BJ (cell line): ENCODE results near the gene PVALEF. TPM values are rescaled to one million over a fixed set of nuclear protein-coding genes. Genes with fewer than 3 reads are reported as not detected.

Experiments
- CTCF ChIA-PET: fragments of 350-600 bp; formaldehyde crosslinking; extraction: SDS; loops from one replicate; lab custom pipeline; 2021; ENCODE audit warnings: antibody characterized with exemption, inconsistent platforms; lab: Yijun Ruan, JAX
- POLR2A ChIA-PET: fragments of 300-600 bp; sonication (Branson Sonifier 250); formaldehyde crosslinking; extraction: SDS; loops from one replicate; lab custom pipeline; 2021; ENCODE audit warnings: antibody characterized with exemption; lab: Charles Lee
- DNase-seq: peaks from one replicate; pipeline ENCODE4 v3.0.0-alpha.2; 2011; ENCODE audit warnings: low read depth
- H3K27me3 ChIP-seq: 2 replicates; pipeline ENCODE4 v1.6.0; 2011; ENCODE audit warnings: low read length; ENCODE audit not compliant: control insufficient read depth, insufficient read depth
- H3K36me3 ChIP-seq: 2 replicates; pipeline ENCODE4 v1.5.1; 2011; ENCODE audit warnings: low read length; ENCODE audit not compliant: control insufficient read depth, insufficient read depth
- H3K4me3 ChIP-seq: 2 replicates; pipeline ENCODE4 v1.5.1; 2011; ENCODE audit warnings: low read depth, mild to moderate bottlenecking, control low read depth, low read length
- polyA plus RNA-seq: library from polyadenylated mRNA; depleted of rRNA; stranded (reverse); fragments of >200 nt; gene quantifications from 2 replicates; pipeline ENCODE4 v1.2.3, GENCODE V29; 2011
- TF ChIP-seq, protein P1 (sequence below): IDR thresholded peaks from 2 replicates; pipeline ENCODE4 v1.5.1; 2011; ENCODE audit warnings: low read depth, mild to moderate bottlenecking, control low read depth, inconsistent platforms, low read length, moderate library complexity; ENCODE audit not compliant: insufficient read depth

PVALEF gene
- polyA plus RNA-seq, 1 experiment, result not detected

GRCh38 chr17:81129289-81129688 lies 36.0 kb upstream of the PVALEF start:
- Histone ChIP-seq H3K4me3 (no peak overlapping the region), H3K27me3 (no peaks in the 10 kb centered on the region), H3K36me3 (no peaks in the 10 kb centered on the region)
- TF ChIP-seq, protein P1, sequence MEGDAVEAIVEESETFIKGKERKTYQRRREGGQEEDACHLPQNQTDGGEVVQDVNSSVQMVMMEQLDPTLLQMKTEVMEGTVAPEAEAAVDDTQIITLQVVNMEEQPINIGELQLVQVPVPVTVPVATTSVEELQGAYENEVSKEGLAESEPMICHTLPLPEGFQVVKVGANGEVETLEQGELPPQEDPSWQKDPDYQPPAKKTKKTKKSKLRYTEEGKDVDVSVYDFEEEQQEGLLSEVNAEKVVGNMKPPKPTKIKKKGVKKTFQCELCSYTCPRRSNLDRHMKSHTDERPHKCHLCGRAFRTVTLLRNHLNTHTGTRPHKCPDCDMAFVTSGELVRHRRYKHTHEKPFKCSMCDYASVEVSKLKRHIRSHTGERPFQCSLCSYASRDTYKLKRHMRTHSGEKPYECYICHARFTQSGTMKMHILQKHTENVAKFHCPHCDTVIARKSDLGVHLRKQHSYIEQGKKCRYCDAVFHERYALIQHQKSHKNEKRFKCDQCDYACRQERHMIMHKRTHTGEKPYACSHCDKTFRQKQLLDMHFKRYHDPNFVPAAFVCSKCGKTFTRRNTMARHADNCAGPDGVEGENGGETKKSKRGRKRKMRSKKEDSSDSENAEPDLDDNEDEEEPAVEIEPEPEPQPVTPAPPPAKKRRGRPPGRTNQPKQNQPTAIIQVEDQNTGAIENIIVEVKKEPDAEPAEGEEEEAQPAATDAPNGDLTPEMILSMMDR, result no peak
- POLR2A ChIA-PET, result no interaction called here
- CTCF ChIA-PET, result no interaction called here
- no peak for DNase-seq

DNA sequence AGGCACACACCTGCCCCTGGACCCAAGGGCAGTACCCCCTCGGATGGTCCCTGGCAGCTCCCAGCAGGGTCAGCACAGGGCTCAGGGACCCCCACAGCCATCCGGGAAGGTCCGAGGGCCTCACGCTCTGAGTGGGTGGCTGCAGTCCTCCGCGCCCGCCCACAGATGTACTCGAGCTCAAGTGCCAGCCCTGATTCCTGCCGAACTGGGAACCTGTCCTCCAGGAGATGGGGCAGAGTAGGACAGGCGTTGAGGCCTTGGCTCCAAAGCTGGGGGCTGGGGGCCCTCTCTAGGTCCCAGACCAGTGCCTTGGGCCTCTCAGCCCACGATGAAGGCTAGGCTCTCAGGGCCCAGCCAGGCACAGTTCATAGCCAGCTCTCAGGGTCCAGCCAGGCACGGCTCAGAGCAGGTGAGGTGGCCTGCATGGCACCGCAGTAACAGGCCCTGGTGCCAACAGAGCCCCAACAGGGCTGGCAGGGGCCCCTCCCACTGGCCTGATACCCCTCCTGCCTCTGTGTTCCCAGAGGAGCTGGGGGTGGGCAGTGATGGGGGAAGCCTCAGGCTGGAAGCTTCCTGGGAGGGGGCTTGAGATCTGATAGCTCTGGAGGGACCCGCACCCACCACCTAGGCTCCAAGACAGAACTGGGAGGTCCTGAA lies 35.5 kb upstream of the PVALEF start:
- POLR2A ChIA-PET, result interaction anchor here (0.6 kb wide), 1 partner anchor 343 kb away, joined by 3 read pairs; no protein-coding TSS in a partner anchor
- no peak for DNase-seq
- no peak overlapping the region for H3K4me3 ChIP-seq
- no peaks in the 10 kb centered on the region for H3K27me3 ChIP-seq
- TF ChIP-seq, protein P1, result no peak
- CTCF ChIA-PET, result no interaction called here
- H3K36me3 ChIP-seq, result no peaks in the 10 kb centered on the region

GRCh38 chr17:81130385-81131361 lies 34.6 kb upstream of the PVALEF start:
- no peaks in the 10 kb centered on the region for H3K36me3 ChIP-seq
- CTCF ChIA-PET, result no interaction called here
- H3K27me3 ChIP-seq, result no peaks in the 10 kb centered on the region
- POLR2A ChIA-PET, result interaction anchor here (0.6 kb wide), 1 partner anchor 342 kb away, joined by 3 read pairs; no protein-coding TSS in a partner anchor
- no peak for DNase-seq
- TF ChIP-seq, protein P1, result no peak
- H3K4me3 ChIP-seq, result no peak overlapping the region

DNA sequence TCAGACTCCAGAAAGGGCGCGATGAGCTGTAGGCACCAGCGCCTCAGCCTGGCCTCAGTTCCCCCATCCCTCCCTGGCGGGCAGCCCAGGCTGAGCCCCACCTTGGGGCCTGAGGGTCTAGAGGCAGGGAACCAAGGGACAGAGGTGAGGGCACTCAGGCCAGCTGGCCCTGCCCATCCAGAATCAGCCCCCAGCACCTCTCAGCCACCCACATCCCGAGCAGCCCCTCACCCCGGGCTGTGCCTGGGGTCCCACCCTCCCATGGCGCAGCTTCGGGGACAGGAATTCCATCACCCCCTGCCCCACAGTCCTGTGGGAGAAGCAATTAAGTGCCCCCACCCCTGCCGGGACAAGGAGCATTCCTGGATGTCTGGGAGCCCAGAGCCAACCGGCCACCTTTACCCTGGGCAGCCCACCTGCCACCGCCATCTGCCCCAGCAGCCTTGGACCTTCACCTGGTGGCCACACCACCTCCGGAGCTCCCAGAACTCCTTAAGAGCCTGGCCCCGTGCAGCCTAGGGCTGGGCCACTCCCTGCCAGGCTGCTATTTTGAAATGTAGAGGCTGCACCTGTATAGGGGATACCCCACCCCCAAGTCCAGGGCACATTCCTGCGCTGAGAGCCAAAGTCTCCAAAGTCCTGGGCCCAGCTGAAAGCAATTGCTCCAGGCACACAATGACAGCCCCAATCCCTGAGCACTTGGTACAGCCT lies 33.7 kb upstream of the PVALEF start:
- TF ChIP-seq, protein P1, result no peak
- no peak overlapping the region for H3K4me3 ChIP-seq
- no peak for DNase-seq
- CTCF ChIA-PET, result interaction anchor here (0.7 to 4.0 kb wide), 2 partner anchors 12 to 22 kb away, joined by 3 to 23 read pairs; no protein-coding TSS in a partner anchor
- POLR2A ChIA-PET, result no interaction called here
- no peaks in the 10 kb centered on the region for H3K36me3 ChIP-seq
- H3K27me3 ChIP-seq, result no peaks in the 10 kb centered on the region
